K562 (cell line): Measurements from ENCODE around the gene CDCA3. TPM values are rescaled to one million over a fixed set of nuclear protein-coding genes. Genes with fewer than 3 reads are reported as not detected.

Experiments used
- ASH1L ChIP-seq: fragments of 450-650 bp; IDR thresholded peaks from 2 replicates; pipeline ENCODE4 v1.6.1; 2018; ENCODE audit warnings: borderline replicate concordance, mild to moderate bottlenecking, low read depth; ENCODE audit not compliant: partially characterized antibody
- CBX5 ChIP-seq: IDR thresholded peaks from 2 replicates; pipeline ENCODE4 v1.6.1; 2014; ENCODE audit warnings: low read depth, borderline replicate concordance
- CHD2 ChIP-seq: IDR thresholded peaks from 2 replicates; pipeline ENCODE4 v1.6.1; 2011; ENCODE audit warnings: low read depth, low read length
- ETS2 ChIP-seq: IDR thresholded peaks from 2 replicates; pipeline ENCODE4 v1.6.1; 2016; ENCODE audit warnings: borderline replicate concordance, missing genetic modification characterization, mild to moderate bottlenecking, moderate library complexity, missing compliant biosample characterization; ENCODE audit not compliant: poor library complexity, severe bottlenecking
- FOXM1 ChIP-seq, 2 experiments: fragments of 450-650 bp in 1 of 2; sonication (generic) in 1 of 2; formaldehyde crosslinking in 1 of 2; IDR thresholded peaks; 2 replicates each; pipeline versions ENCODE4 v1.6.1 to v1.9.0; 2017 to 2022; ENCODE audit warnings: low read depth in 2 of 2, mild to moderate bottlenecking in 2 of 2, missing genetic modification reagents in 1 of 2, moderate library complexity in 1 of 2
- HOXB6 ChIP-seq: fragments of 250-450 bp; sonication (Bioruptor Pico); IDR thresholded peaks from 2 replicates; pipeline ENCODE4 v1.5.1; 2022; ENCODE audit warnings: mild to moderate bottlenecking, borderline replicate concordance
- KDM4B ChIP-seq, 2 experiments: fragments of 450-650 bp in 1 of 2; sonication (generic) in 1 of 2; IDR thresholded peaks; 2 replicates each; pipeline ENCODE4 v1.6.1; 2016 to 2017; ENCODE audit warnings: borderline replicate concordance in 2 of 2, antibody characterized with exemption in 1 of 2, low read depth in 1 of 2, mild to moderate bottlenecking in 1 of 2
- NBN ChIP-seq: fragments of 450-650 bp; IDR thresholded peaks from 2 replicates; pipeline ENCODE4 v1.6.1; 2016; ENCODE audit warnings: low read depth, mild to moderate bottlenecking
- PTRF ChIP-seq: fragments of 450-650 bp; IDR thresholded peaks from 2 replicates; pipeline ENCODE4 v1.6.1; 2016; ENCODE audit warnings: mild to moderate bottlenecking, missing genetic modification characterization, missing compliant biosample characterization
- SP2 ChIP-seq: IDR thresholded peaks from 2 replicates; pipeline ENCODE4 v1.6.1; 2011; ENCODE audit warnings: mild to moderate bottlenecking, low read depth, low read length, moderate library complexity; ENCODE audit not compliant: poor library complexity, severe bottlenecking; ENCODE audit errors: extremely low read depth
- TBL1XR1 ChIP-seq, 2 experiments: IDR thresholded peaks; 2 replicates each; pipeline ENCODE4 v1.6.1; 2012; ENCODE audit warnings: improper control_type of control experiment in 2 of 2, low read length in 2 of 2, mild to moderate bottlenecking in 1 of 2
- TGIF2 ChIP-seq: sonication (generic); formaldehyde crosslinking; IDR thresholded peaks from 2 replicates; pipeline ENCODE4 v1.8.1; 2022; ENCODE audit warnings: mild to moderate bottlenecking, missing genetic modification reagents, moderate library complexity
- ZNF23 ChIP-seq: fragments of 250-450 bp; sonication (Bioruptor Pico); IDR thresholded peaks from 2 replicates; pipeline ENCODE4 v1.4.0; 2020; ENCODE audit warnings: mild to moderate bottlenecking
- ZNF282 ChIP-seq: sonication (generic); formaldehyde crosslinking; IDR thresholded peaks from 2 replicates; pipeline ENCODE4 v1.8.1; 2023; ENCODE audit warnings: missing genetic modification reagents
- ZNF780A ChIP-seq: fragments of 250-450 bp; sonication (Bioruptor Pico); IDR thresholded peaks from 2 replicates; pipeline ENCODE4 v1.5.0; 2021; ENCODE audit warnings: mild to moderate bottlenecking
- polyA plus RNA-seq, 8 experiments: library from polyadenylated mRNA; depleted of rRNA in 4 of 8; stranded (reverse) in 5 of 8; unstranded in 3 of 8; fragments of >200 nt; fragmentation: Nextera tagmentation in 2 of 8; fragmentation: Illumina TruSeq in 1 of 8; extraction: Ambion mirVana in 2 of 8; extraction: Trizol in 1 of 8; gene quantifications; 2 replicates each; pipeline versions ENCODE4 v1.2.1 to v1.2.3, GENCODE V29; 2011 to 2014; ENCODE audit warnings: inconsistent platforms in 1 of 8, missing spikeins in 1 of 8
- total RNA-seq, 7 experiments: library from RNA; depleted of rRNA in 6 of 7; stranded (reverse); fragments of >200 nt in 6 of 7; fragmentation: Illumina TruSeq in 2 of 7; extraction: Trizol in 2 of 7; gene quantifications; 2 replicates each; pipeline versions ENCODE4 v1.2.1 to v1.2.3, GENCODE V29; 2011 to 2021; ENCODE audit warnings: low replicate concordance in 1 of 7
- TF ChIP-seq, protein P1 (sequence below): sonication (generic); formaldehyde crosslinking; IDR thresholded peaks from 2 replicates; pipeline ENCODE4 v1.8.1; 2023; ENCODE audit warnings: missing genetic modification reagents, mild to moderate bottlenecking, borderline replicate concordance
- TF ChIP-seq, protein P2 (sequence below), 2 experiments: fragments of 200-800 bp in 1 of 2; sonication (Bioruptor generic) in 1 of 2; sonication (generic) in 1 of 2; formaldehyde crosslinking in 1 of 2; IDR thresholded peaks in 1 of 2; conservative IDR thresholded peaks in 1 of 2; 2 replicates each; pipeline versions ENCODE4 v1.5.0 to v1.6.1; 2016 to 2020; ENCODE audit warnings: missing compliant biosample characterization in 1 of 2, missing genetic modification characterization in 1 of 2, missing genetic modification reagents in 1 of 2

CDCA3 gene
- total and polyA plus RNA-seq, 9 of the 15 experiments (the other 6 are each of a cell fraction or from before 2014, with no cell fraction given): 24.2 to 80.8 (median 55.1) TPM

DNA sequence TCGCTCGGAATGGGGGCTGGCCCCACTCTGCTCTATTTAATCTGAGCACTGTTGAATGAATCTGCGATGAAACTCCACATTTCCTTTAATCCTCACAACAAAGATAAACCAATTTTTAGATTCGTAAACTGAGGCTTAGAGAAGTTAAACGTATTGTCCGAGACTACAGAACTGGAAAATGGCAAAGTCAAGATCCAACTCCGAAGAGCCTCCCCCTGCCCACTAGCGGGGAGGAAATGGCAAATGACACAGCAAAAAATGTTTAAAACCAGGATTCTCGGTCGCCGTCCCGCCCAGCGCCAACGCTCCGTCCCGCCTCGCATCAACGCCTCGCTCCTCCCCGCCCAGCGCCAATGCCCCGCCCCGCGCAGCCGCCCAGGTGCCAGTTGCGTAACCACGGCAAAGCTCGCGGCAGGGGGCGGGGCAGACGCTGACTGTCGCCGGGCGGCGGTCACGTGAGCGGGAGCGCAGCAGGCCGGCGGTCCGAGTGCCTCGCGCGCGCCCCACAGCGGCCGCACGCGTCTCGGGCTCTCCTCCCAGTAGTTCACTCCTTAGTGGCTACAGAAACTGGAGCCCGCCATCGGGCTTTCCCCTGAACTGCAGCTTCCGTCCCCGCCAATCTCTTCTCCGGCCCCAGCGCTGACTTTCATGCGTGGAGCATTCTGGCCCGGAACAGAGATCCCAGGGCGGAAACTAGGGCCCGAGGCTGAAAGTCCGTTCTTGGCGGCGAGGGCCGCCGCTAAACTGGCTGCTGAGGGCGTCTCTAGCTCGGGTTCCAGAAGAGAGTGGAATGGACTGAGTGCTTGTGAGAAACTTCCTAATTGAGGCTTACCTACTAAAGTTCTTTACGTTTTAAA is 39.9 kb upstream of the CDCA3 start (continued):
- TF ChIP-seq ASH1L (no peak), ZNF780A (no peak), PTRF (tag) (no peak), TBL1XR1 (IDR thresholded peaks at IDR 0.05; ENCODE audit: low read length in 2 of 2) (0 out of 4 replicates have a peak, but pooled peaks of 1 of the 2 experiments have one; percentile 12), ETS2 (tag) (no peak), HOXB6 (CRISPR knock-in tag) (no peak), NBN (no peak), SP2 (no peak), TGIF2 (CRISPR knock-in tag) (no peak), FOXM1 (IDR thresholded peaks at IDR 0.05; ENCODE audit: low read depth) (peak; percentile 64), FOXM1 (CRISPR knock-in tag; IDR thresholded peaks at IDR 0.05; ENCODE audit: low read depth) (no peak), CBX5 (no peak), KDM4B (IDR thresholded peaks at IDR 0.05; ENCODE audit: borderline replicate concordance in 2 of 2, low read depth in 1 of 2) (no peak), ZNF23 (CRISPR knock-in tag) (no peak), CHD2 (no peak), ZNF282 (CRISPR knock-in tag) (no peak)
- TF ChIP-seq, protein P1, sequence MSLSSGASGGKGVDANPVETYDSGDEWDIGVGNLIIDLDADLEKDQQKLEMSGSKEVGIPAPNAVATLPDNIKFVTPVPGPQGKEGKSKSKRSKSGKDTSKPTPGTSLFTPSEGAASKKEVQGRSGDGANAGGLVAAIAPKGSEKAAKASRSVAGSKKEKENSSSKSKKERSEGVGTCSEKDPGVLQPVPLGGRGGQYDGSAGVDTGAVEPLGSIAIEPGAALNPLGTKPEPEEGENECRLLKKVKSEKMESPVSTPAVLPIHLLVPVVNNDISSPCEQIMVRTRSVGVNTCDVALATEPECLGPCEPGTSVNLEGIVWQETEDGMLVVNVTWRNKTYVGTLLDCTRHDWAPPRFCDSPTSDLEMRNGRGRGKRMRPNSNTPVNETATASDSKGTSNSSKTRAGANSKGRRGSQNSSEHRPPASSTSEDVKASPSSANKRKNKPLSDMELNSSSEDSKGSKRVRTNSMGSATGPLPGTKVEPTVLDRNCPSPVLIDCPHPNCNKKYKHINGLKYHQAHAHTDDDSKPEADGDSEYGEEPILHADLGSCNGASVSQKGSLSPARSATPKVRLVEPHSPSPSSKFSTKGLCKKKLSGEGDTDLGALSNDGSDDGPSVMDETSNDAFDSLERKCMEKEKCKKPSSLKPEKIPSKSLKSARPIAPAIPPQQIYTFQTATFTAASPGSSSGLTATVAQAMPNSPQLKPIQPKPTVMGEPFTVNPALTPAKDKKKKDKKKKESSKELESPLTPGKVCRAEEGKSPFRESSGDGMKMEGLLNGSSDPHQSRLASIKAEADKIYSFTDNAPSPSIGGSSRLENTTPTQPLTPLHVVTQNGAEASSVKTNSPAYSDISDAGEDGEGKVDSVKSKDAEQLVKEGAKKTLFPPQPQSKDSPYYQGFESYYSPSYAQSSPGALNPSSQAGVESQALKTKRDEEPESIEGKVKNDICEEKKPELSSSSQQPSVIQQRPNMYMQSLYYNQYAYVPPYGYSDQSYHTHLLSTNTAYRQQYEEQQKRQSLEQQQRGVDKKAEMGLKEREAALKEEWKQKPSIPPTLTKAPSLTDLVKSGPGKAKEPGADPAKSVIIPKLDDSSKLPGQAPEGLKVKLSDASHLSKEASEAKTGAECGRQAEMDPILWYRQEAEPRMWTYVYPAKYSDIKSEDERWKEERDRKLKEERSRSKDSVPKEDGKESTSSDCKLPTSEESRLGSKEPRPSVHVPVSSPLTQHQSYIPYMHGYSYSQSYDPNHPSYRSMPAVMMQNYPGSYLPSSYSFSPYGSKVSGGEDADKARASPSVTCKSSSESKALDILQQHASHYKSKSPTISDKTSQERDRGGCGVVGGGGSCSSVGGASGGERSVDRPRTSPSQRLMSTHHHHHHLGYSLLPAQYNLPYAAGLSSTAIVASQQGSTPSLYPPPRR (CRISPR knock-in tag): no peak
- TF ChIP-seq, protein P2, sequence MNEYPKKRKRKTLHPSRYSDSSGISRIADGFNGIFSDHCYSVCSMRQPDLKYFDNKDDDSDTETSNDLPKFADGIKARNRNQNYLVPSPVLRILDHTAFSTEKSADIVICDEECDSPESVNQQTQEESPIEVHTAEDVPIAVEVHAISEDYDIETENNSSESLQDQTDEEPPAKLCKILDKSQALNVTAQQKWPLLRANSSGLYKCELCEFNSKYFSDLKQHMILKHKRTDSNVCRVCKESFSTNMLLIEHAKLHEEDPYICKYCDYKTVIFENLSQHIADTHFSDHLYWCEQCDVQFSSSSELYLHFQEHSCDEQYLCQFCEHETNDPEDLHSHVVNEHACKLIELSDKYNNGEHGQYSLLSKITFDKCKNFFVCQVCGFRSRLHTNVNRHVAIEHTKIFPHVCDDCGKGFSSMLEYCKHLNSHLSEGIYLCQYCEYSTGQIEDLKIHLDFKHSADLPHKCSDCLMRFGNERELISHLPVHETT (CRISPR knock-in tag; conservative IDR thresholded peaks at IDR 0.05 in 1 of 2, IDR thresholded peaks at IDR 0.05 in 1 of 2): peak in 1 of 2 experiments; percentile 30; a peak in 2 of 4 replicates
